GM08714 (cell line): ENCODE measurements around the gene UNC13B.

ENCODE experiments used
- H3K4me3 ChIP-seq: fragments of 200-500 bp; sonication (Bioruptor generic); 2 replicates; pipeline ENCODE4 v1.5.1; 2014; ENCODE audit warnings: mild to moderate bottlenecking, low read length, inconsistent platforms
- ZNF274 ChIP-seq: IDR thresholded peaks from 2 replicates; pipeline ENCODE4 v1.6.1; 2012; ENCODE audit warnings: mild to moderate bottlenecking, low read depth, low read length

Gene UNC13B

DNA sequence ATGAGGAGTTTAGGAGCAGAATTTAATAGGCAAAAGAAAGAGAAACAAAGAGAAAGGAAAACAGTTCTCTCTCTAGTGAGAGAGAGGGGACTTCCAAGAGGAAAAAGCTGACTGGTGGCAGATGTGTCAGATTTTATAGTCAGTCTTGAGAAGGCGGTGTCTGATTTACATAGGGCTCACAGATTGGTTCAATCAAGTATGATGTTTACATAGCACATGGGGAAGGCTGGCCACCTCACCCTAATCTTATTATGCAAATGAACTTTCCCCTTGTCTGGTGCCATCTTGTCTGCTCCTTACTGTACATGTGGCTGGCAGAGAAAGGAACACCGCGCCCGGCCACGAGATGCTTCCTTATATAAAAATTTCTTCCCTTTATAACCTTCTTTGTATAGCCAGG, 24.7 kb downstream of the UNC13B start:
- TF ChIP-seq ZNF274: no peak
- no peak overlapping the region for H3K4me3 ChIP-seq

DNA sequence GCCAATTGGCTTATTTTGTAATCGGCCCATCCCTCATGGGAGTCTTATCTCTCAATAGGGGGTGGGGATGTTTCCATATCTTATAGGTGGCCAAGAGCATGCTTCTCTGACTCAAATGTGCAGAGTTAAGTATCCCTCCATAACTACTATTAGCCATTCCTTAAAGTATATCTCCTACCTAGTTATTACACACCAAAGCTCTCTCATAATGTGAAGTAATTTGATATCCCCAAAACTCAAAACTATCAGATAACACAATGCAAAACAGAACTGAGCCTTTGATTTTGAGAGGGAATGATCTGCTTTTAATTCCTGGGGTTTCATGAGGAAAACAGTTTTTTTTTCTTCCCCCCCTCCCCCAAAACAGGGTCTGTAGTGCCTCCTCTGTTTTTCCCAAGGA, 28.4 kb downstream of the UNC13B start:
- no peak overlapping the region for H3K4me3 ChIP-seq
- TF ChIP-seq ZNF274: no peak

GRCh38 chr9:35191105-35191504, 29.3 kb downstream of the UNC13B start:
- TF ChIP-seq ZNF274: no peak
- no peak overlapping the region for H3K4me3 ChIP-seq

GRCh38 chr9:35193762-35194161, 32.0 kb downstream of the UNC13B start:
- H3K4me3 ChIP-seq: no peak overlapping the region
- no peak for TF ChIP-seq ZNF274

- no peak for TF ChIP-seq ZNF274
- H3K4me3 ChIP-seq: no peak overlapping the region
Measured at GRCh38 chr9:35195683-35196082, 33.9 kb downstream of the UNC13B start.

GRCh38 chr9:35198191-35198590, 36.4 kb downstream of the UNC13B start:
- TF ChIP-seq ZNF274: no peak
- H3K4me3 ChIP-seq: no peak overlapping the region

DNA sequence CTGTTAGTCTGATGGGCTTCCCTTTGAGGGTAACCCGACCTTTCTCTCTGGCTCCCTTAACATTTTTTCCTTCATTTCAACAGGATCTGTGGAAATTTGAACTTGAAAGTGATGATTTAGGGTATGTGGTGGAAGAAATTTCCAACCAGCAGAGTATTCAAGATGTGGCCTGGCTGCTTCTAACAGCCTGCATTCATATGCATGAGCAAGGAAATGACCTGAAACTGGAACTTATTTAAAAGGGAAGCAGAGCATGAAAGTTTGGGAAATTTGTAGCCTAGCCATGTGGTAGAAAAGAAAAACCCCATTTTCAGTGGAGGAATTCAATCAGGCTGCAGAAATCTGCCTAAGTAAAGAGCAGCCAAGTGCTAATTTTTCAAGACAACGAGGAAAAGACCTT, 41.7 kb downstream of the UNC13B start:
- no peak for TF ChIP-seq ZNF274
- no peak overlapping the region for H3K4me3 ChIP-seq

GRCh38 chr9:35205340-35205739, 43.5 kb downstream of the UNC13B start:
- TF ChIP-seq ZNF274: no peak

GRCh38 chr9:35211854-35212253, 50.0 kb downstream of the UNC13B start:
- no peak overlapping the region for H3K4me3 ChIP-seq
- TF ChIP-seq ZNF274: no peak

More at GRCh38 chr9:35205340-35205739, 43.5 kb downstream of the UNC13B start:
- H3K4me3 ChIP-seq: no peak overlapping the region

DNA sequence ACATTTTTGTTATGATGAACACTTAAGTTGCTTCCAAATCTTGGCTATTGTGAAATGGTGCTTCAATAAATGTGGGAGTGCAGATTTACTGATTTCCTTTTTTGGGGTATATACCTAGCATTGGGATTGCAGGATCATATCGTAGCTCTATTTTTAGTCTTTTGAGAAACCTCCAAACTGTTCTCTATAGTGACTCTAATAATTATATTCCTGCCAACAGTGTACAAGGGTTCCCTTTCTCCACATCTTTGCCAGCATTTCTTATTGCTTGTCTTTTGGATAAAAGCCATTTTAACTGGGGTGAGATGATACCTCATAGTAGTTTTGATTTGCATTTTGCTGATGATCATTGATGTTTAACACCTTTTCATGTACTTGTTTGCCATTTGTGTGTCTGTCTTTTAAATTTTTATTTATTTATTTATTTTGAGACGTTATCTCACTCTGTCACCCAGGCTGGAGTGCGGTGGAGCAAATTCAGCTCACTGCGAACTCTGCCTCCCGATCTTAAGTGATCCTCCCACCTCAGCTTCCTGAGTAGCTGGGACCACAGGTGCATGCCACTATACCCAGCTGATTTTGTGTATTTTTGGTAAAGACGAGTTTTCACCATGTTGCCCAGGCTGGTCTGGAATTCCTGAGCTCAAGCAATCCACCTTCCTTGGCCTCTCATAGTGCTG, 59.0 kb downstream of the UNC13B start:
- no peak for TF ChIP-seq ZNF274
- no peak overlapping the region for H3K4me3 ChIP-seq

GRCh38 chr9:35225677-35226076, 63.9 kb downstream of the UNC13B start:
- TF ChIP-seq ZNF274: no peak
- no peak overlapping the region for H3K4me3 ChIP-seq

- H3K4me3 ChIP-seq: no peak overlapping the region
- TF ChIP-seq ZNF274: no peak
Measured at GRCh38 chr9:35226651-35227050, 64.8 kb downstream of the UNC13B start.

DNA sequence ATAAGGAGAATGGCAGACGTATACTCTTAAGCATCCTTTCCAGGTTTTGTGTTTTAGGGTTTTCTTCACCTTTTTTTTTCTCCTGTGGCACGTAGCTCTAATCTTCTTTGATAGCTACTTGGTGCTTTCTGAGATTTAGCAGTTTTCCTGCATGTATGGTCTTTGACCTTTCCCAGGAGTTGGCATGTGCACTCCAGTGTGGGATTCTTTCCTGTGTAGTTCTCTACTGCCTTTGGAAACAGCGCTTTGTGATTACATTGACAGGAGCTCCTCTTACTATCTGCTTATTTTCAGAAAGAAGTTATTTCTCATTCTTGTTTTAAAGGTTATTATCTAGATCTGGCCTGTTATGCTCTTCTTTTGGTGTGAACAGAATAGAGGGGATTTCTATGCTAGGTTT, 65.5 kb downstream of the UNC13B start:
- no peak for TF ChIP-seq ZNF274
- H3K4me3 ChIP-seq: no peak overlapping the region

DNA sequence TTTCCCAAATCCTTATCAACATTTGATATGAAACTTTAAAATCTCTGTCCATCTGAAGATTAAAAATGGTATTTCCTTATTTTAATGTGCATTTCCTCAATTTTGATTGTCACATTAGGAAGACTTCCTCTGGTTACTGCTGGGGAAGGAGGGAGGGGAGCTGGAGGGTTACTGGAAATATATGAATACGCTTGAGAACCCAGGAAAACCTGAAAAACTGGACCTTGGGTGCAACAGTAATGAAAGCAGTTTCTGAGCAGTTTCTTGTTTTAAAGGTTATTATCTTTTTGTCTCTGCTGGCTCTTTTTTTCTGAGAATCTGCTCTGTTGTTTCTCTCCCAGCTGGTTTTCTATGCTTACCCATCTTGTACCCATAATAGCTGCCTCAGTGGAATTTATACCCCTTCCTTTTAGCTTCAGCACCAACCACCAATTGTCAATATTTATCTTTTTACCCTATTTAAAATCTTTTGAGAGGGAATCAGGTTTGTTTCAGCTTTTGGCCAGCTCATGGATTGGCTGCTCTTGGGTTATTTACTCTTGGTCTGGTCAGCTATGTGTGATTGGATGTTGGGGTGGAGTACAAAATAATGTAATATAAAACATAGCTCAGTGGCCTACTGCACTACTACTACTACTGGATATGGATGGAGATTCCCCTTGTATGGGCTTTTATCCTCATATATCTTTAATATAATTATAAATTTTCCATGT, 67.4 kb downstream of the UNC13B start:
- no peak overlapping the region for H3K4me3 ChIP-seq
- TF ChIP-seq ZNF274: no peak

DNA sequence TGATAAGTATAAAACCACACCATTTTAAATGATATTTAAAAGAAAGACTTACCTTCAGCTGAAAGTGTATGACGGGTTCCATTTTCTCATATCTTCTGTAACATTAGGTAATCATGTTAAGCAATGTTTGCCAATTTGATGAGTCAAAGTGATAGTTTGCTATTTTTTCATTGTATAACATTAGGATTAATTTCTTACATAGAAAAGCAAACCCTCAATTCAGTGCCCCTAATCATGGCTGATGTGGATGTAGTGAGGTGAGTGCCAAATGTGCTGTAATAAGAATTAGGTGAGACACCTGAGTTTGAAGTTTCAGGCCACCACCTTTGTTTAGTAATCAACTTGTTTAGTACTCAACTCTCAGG, 68.0 kb downstream of the UNC13B start:
- no peak for TF ChIP-seq ZNF274
- no peak overlapping the region for H3K4me3 ChIP-seq
